NCI-H226 (cell line): Measurements from ENCODE around the gene SLCO3A1.

Source experiments
- DNase-seq: peaks from one replicate; pipeline ENCODE4 v3.0.0-alpha.2; 2015

Gene SLCO3A1

GRCh38 chr15:92011611-92012367 is 158.3 kb downstream of the SLCO3A1 start:
- peak; percentile 79 for DNase-seq

GRCh38 chr15:92012368-92012629 is 158.8 kb downstream of the SLCO3A1 start:
- DNase-seq = no peak

- no peak for DNase-seq
Observed at GRCh38 chr15:92012881-92013280, 159.4 kb downstream of the SLCO3A1 start.

- no peak for DNase-seq
Observed at GRCh38 chr15:92014281-92015030, 160.9 kb downstream of the SLCO3A1 start.

- DNase-seq = no peak
Observed at GRCh38 chr15:92017882-92018534, 164.5 kb downstream of the SLCO3A1 start.

GRCh38 chr15:92018535-92019239 is 165.2 kb downstream of the SLCO3A1 start:
- no peak for DNase-seq

- DNase-seq = no peak
Observed at GRCh38 chr15:92019706-92020105, 166.2 kb downstream of the SLCO3A1 start.

GRCh38 chr15:92020207-92020606 is 166.7 kb downstream of the SLCO3A1 start:
- DNase-seq = no peak

GRCh38 chr15:92020804-92021203 is 167.3 kb downstream of the SLCO3A1 start:
- DNase-seq = peak; percentile 94

- DNase-seq = no peak
Observed at GRCh38 chr15:92021792-92022191, 168.3 kb downstream of the SLCO3A1 start.

- DNase-seq = no peak
Observed at GRCh38 chr15:92023965-92024364, 170.5 kb downstream of the SLCO3A1 start.

GRCh38 chr15:92025706-92026270 is 172.3 kb downstream of the SLCO3A1 start:
- DNase-seq = no peak

GRCh38 chr15:92028389-92028724 is 174.8 kb downstream of the SLCO3A1 start:
- no peak for DNase-seq

GRCh38 chr15:92029767-92030166 is 176.3 kb downstream of the SLCO3A1 start:
- no peak for DNase-seq

GRCh38 chr15:92033314-92033713 is 179.8 kb downstream of the SLCO3A1 start:
- no peak for DNase-seq

- no peak for DNase-seq
Observed at GRCh38 chr15:92033723-92034122, 180.2 kb downstream of the SLCO3A1 start.

- DNase-seq = peak; percentile 43
Observed at GRCh38 chr15:92034227-92034626, 180.7 kb downstream of the SLCO3A1 start.

GRCh38 chr15:92035551-92035950 is 182.0 kb downstream of the SLCO3A1 start:
- DNase-seq = no peak

- no peak for DNase-seq
Observed at GRCh38 chr15:92035961-92036360, 182.5 kb downstream of the SLCO3A1 start.

- no peak for DNase-seq
Observed at GRCh38 chr15:92037491-92037890, 184.0 kb downstream of the SLCO3A1 start.

GRCh38 chr15:92040350-92040749 is 186.8 kb downstream of the SLCO3A1 start:
- peak; percentile 66 for DNase-seq

GRCh38 chr15:92041371-92041770 is 187.9 kb downstream of the SLCO3A1 start:
- DNase-seq = no peak

- DNase-seq = no peak
Observed at GRCh38 chr15:92043283-92043682, 189.8 kb downstream of the SLCO3A1 start.
